NCI-H460 (cell line): ENCODE data around the gene THAP3. TPM values are rescaled to one million over a fixed set of nuclear protein-coding genes. Genes with fewer than 3 reads are reported as not detected.
A peak's percentile ranks its signal among the peaks of the same experiment; 100 is the strongest.

Experiments used
- DNase-seq: peaks from one replicate; pipeline ENCODE4 v3.0.0-alpha.2; 2016; ENCODE audit warnings: low read depth; ENCODE audit errors: extremely low read depth
- total RNA-seq: library from RNA; depleted of rRNA; stranded (reverse); fragments of >200 nt; shearing (Covaris generic); gene quantifications from 2 replicates; pipeline ENCODE4 v1.2.3, GENCODE V29; 2014

The THAP3 gene
- total RNA-seq, 1 experiment from 2014 or later: 24.4 TPM

DNA sequence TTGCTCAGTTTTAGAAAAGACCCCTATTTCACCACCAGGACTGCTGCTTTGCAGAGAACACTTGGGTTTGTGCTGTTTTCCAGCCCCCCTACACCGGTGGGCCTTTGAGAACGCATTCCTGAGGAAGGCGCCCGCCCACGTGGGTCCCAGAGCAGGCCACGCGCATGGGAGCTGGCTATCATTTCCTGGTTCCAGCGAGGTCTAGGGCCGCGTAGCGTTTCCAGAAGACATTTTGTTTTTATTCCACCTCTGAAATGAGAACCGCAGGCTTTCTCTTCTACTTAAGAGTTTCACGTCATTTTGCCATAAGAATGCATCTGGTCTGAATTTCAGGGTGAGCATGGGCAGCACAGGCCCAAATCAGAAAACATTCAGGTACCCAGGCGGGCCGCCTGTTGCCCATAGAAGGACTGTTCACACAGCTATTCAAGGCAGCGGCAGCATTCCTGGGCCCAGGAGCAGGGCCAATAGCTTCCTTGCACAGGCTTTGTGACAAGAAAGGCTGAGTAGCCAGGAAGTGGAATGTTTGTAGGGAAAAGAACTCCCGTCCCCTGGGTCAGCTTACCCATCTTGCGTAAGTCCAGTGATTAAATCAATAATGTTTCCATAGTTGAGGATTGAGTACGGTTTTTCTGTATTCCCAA is 20.6 kb upstream of the THAP3 start:
- DNase-seq: no peak

DNA sequence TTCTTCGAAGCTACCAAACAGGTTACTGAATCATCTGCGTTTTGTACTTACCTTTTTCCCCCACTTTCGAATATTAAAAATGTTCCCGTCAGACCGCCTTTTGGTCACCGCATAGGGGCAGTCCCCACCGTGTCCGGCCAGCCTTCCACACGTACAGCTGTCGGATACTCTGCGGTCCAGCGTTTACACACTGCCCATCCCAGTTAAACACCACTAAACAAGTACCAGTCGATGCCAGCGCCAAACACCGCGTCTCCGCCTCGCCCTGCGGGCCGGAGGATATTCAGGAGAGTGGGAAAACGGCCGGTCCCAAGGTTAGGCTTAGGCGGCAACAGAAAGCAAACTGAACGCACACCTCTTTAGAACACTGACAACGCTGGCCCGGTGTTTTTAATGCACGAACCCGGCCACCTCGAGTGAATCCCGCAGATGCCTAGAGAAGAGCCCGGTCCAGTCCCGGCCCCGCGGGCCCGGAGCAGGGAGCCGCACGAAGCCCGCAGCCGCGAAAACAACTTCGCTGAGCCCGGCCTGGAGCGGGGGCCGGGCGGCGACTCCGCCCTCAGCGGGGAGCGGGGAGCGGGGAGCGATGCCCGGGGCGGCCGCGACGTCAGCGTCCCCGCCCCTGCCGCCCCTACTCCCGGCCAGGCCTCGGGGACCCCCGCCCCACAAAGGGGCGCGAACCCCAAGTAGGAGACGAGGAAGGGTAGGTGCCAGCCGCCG is 11.9 kb upstream of the THAP3 start:
- DNase-seq: no peak

DNA sequence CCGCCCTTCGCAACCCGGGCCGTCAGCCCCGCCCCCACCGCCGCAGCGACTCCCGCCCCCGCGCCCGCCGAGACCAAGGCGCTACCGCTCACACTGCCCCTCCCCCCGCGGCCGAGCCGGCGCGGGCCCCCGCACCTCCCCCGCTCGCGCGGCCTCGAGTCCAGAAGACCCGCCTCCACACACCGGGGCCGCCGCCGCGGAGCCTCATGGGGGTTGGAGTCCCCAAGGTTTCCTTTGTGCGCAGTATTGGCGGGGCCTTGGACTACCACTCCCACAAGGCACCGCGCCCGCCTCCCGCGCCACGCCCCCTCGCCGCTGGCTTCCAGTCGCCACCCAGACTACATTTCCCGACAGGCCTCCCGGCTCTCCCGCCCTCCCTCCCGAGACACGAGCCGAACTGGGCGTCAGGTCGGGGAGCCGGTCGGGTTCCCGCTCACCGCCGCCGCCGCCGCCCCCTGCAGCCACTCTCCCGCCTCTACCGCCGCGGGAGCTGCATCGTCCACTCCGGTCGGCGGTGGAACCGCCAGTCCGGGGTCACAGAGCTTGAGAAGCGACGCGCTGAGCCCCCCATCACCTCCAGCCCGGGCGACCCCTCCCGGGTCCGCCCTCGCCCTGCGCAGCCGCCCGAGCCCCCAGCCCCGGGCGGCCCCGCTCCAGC is 11.2 kb upstream of the THAP3 start, which contains the start of gene PHF13:
TSS of gene PHF13 (plus strand) at position 371 of the 658 bp plus-strand sequence. CDS start 336 bp downstream, outside the sequence.
- DNase-seq: peak; percentile 97

DNA sequence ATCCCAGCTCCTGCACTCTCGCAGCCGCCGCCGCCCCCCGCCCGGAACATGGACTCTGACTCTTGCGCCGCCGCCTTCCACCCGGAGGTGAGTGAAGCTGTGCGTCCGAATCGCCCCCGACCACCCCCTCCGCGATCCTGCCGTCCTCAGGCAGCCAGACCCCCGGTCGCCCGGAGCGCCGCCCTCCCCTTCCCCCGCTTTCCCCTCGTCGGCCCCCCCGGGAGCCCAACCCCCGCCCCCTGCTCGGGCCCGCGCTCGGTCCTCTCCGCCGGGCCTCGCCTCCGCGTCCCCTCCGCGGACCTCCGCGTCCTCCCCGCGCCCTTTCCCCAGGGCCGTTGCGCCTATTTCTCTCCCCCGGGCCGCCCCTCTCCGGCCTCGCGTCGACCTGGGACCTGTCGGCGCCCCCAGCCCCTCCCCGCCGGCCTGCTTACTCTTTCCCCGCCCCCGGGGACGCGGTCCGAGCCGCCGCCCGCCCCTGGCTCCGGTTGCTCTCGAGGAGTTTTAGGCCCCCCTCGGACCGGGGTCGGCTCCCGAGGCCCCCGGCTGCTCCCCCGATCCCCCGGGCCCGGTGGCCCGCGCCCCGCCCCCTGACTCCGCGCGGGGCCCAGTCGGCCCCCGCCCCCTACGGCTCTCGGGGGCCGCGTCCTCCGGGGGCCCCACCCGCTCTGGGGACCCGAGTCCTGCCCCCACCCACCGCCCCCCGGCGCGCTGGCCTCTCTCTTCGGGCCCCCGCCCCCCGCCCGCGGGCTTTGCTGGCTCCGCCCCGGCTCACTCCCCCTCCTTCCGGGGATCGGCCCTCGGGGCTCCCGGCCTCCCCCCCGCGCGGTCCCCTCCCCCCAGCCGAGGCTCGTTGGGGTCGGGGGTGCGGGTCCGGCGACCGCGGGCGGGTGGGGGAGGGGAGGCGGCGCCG is 10.4 kb upstream of the THAP3 start:
- no peak for DNase-seq

DNA sequence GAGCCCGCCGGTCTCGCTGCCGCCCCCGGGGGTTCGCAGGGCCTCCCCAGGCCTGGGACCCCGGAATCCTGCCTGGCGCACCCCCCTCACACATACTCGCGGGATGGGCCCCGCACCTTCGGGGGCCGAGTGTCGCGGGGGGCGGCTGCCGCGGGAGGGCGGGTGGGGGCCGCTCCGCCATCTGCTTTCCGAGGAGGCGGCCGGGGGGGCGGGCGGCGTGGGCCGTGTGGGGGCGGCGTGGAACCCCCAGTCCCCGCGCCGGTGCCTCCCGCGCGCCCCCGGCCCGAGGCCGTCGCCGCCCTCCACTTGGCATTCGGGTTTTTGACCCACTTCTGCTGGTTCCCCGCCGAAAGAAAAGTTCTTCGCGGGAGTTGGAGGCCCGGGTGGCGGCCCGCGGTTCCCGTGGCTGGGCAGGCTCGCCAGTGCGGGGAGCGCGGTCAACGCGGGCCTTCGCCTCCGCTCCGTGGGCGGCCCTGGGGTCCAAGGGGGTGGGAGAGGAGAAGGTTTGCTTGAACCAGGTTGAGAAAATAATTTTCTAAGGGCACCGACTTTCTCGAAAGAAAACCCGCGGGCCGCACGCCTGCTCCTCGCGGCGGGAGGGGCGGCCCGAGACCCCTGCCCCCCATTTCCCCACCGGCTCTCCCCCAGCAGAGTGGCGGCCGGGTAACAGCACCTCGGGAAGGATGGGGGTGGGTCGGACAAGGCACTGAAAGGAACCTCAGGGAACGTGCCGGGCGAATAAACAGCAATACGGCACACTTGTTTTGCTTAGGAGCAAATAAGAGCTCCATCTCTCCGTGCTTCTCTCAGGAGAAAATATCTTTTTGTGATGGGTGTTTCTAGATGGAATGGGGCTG is 9.5 kb upstream of the THAP3 start:
- no peak for DNase-seq

DNA sequence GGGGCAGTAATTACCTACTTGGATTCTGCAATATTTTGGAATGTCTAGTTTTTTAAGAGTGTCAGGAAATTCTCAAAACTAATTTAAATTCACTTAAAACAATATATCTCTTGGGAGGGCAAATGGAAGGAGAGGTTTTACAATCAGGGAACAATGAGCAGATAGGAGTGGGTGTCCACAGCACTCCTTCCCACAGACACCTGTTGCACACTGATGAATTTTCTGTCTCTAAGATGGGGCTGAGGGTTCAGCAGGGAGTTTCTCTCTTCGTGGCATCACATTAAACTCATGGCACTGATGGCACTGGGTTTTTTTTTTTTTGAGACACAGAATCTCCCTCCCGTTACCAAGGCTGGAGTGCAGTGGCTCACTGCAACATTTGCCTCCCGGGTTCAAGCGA is 5.6 kb upstream of the THAP3 start:
- no peak for DNase-seq

DNA sequence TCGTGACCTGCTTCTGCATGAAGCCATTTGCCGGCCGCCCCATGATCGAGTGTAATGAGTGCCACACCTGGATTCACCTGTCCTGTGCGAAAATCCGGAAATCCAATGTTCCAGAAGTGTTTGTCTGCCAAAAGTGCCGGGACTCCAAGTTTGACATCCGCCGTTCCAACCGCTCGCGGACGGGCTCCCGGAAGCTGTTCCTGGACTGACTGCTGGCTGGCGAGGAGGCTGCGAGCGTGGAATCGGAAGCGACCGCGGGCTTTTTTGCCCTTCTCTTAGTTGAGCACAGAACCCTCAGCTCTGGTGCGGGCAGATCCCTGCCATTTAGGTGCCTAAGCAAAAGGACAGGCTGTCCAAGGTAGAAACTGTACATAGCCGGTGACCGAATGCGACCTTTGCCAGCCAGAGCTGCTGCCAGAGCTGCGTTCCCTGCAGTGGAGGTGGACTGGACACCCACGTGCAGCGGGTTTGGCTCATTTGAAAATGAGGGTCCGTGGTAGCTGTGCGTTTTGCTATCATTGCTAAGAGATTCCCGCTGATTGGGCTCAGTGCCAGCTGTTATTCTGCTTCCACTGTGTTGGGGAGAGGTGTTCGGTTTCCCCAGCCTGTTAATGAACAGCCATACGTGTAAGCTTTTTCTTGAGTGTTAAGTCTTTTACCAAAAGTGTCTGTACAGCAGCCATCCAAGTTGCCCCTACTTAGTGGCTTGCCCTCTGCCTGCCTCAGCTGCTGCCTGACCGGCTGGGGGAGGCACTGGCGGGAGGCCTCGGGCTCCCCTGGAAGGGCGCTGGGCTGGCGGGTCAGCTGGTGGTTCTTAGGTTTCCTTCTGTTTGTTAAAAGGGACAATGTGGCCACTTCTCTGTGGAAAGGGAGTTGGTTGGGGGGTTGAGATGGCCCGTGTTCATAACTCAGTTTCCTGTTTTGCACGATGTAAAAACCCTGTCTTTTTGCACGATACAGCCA is 3.0 kb upstream of the THAP3 start:
- no peak for DNase-seq

DNA sequence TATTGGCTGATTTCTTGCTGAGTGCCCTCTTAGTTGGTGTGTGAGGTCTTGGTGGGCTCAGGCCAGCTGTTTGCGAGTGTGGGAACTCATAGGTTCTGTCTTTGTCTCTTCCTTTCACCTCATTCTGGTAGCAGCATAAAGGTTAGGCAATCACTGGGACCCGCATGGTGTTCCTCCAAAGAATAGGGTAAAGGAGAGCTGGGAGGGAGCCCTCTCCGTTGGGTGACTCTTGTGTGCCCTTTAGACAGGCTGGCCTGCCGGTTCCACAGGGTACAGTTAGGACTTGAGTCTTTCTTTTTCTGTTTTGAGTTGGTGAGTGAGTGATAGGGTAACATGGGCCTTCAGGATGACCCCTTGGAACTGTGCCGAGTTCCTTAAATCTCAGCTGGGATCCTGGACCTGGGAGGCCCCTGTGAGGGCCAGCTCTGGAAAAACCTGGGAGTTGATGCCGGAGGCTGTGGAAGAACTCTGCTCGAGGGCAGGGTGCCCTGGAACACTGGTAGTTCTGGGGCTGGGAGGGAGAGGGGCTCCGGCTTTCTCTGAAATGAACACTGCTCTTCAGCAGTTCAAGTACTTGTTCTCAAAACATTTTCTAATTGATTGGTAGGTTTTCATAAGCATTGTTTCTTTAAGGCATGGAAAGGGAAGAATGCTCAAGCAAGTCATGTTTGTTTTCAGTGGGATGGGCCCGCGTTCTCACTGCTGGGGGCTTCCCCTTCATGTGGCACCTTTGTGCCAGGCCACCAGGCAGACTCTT is 2.1 kb upstream of the THAP3 start:
- no peak for DNase-seq

DNA sequence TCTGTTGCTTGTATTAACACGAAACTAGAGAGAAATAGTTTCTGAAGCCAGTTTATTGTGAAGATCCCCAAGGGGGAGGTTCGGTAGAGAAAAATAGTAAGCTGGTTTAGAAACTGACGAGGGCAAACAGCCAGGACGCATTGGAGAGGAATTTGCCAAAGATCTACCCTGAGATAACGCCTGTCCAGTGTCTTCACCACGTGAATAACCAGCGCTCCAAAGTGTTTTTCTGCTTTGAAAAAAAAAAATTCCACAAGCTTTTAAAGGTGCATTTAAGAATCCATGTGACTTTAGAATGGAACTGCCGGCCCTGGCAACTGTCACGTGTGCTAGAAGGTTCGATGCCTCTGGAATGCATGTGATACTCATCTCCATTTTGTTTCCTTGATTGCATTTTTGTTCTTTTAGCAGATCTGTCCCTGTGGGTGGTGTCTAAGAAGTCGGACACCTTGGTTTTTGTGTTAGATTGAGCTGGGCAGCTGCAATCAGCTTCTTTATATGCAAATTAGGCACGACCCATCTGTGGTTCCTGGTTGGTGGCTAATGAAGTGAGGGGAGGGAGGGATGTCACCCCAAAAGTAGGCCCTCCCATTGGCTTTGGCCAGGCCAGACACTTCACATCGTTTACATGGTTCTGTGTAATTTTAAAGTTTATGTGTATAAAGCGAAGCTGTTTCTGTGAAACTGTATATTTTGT is 1.3 kb upstream of the THAP3 start:
- DNase-seq: no peak

DNA sequence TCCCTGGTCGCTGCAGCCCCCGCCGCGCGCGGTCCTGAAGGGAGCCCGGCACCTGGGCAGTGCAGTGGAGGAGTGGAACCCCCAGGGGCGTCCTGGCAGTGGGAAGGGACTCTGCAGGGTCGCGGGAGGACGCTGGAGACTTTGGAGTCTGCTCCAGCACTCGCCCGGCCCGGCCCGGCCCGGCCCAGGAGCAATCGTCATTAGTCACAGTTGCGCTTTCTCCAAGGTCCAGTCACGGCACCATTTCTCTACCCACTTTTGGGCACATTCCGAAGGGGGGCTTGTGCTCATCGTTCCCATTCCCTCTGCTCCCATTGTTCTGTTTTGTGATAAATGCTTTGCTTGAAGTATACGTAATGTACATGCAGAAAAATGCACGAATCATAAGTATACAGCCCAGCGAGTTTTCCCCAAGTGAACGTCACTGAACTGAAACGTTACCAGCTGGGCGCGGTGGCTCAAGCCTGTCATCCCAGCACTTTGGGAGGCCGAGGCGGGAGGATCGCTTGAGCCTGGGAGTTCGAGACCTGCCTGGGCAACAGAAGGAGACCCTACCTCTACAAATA is 999 bp downstream of the THAP3 start:
- no peak for DNase-seq

DNA sequence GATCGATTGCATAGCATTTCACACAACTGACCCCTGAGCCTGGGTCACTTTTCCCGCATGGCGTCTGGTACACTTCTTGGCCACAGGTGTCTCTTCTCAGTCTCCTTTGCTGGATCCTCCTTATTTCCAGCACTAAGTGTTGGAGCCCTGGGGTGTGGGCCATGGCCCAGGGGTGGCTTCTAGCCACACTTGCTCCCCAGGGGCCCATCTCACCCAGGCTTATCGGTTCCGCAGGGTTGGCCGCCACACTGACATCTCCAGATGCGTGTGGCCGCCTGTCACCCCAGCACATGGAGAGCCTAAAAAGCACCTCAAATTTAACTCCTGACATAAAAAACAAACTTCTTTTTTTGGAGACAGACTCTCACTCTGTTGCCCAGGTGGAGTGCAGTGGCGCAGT is 2.4 kb downstream of the THAP3 start:
- no peak for DNase-seq

DNA sequence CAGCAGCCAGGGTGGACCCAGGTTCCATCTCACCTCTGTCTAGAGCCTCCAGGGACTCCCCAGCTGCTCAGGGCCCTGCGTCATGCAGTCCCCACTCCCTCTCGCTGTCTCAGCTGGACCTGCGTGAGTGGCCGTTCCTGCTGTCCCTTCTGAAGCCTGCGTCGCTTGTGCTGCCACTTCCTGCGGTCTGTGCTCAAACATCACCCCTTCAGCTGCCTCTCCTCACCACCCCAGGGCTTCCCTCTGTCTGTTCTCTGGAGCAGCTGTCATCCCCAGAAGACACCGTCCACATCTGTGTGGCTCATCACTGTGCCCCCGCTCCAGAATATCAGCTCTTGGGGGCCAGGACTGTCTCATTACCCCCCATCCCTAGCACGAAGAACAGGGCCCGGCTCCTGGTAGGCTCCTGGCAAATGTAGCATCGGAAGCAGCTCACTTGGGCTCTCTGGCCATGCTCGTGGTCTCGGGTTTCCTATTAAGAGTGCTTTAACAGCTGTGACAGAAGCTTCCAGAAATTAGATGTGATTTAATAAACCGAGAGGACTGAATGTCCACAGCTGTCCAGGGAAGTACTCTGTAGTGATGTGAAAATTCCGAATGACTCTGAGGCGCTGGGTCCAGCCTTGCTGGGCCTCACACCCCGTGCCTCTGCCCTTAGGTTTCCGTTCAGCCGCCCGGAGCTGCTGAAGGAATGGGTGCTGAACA is 3.3 kb downstream of the THAP3 start:
- DNase-seq: no peak

DNA sequence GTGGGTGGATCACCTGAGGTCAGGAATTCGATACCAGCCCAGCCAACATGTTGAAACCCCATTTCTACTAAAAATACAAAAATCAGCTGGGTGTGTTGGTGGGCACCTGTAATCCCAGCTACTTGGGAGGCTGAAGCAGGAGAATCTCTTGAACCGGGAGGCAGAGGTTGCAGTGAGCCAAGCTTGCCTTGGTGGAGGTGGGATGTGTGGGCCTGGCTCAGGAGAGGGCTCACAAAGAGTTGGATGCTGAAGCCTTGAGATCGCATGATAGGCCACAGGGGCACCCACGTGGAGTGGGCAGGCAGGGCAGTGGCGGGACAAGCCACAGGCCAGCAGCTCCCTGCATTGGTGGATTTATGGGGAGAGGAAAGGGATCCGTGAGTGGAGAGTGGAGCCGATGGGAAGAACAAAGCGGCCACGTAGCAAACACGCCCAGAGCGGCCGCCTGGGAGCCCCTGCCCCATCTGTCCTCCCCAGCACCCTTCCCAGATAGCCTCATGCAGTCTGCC is 4.4 kb downstream of the THAP3 start:
- DNase-seq: no peak

DNA sequence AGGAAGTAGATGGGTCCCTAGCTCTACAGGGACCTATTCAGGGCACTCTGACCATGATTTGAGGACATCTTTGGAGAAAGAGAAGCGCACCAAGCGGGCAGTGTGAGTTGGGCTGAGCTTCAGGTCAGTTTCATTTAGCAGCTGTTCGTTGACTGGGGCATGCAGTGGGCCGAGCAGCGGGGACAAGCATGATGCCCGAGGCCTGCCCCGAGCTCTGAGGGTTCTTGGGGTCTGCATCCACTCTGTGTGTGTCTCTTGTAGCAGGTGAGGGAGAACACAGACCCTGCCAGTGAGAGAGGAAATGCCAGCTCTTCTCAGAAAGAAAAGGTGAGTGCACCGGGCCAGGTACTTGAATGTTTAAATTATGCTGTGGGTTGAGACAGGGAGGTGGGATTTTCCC is 5.4 kb downstream of the THAP3 start:
- DNase-seq: no peak

DNA sequence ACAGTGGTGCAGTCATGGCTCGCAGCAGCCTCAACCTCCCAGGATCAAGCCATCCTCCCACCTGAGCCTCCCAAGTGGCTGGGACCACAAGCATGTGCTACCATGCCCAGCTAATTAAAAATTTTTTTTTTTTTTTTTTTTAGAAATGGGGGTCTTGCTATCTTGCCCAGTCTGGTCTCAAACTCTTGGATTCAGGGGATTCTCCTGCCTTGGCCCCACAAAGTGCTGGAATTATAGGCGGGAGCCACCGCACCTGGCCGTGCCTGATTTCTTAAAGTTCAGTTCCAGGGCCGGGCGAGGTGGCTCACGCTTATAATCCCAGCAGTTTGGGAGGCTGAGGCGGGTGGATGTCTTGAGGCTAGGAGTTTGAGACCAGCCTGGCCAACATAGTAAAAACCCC is 6.4 kb downstream of the THAP3 start:
- DNase-seq: no peak
